Hematopoietic multipotent progenitor cell treated with erythropoietin and hydrocortisone succinate and interleukin-3 and kit ligand, for 8 days (in vitro differentiated cells): ENCODE measurements around the gene DUSP6.

Experiments used
- DNase-seq: peaks from one replicate; pipeline ENCODE4 v3.0.0-alpha.2; 2015

Gene DUSP6, protein sequence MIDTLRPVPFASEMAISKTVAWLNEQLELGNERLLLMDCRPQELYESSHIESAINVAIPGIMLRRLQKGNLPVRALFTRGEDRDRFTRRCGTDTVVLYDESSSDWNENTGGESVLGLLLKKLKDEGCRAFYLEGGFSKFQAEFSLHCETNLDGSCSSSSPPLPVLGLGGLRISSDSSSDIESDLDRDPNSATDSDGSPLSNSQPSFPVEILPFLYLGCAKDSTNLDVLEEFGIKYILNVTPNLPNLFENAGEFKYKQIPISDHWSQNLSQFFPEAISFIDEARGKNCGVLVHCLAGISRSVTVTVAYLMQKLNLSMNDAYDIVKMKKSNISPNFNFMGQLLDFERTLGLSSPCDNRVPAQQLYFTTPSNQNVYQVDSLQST

DNA sequence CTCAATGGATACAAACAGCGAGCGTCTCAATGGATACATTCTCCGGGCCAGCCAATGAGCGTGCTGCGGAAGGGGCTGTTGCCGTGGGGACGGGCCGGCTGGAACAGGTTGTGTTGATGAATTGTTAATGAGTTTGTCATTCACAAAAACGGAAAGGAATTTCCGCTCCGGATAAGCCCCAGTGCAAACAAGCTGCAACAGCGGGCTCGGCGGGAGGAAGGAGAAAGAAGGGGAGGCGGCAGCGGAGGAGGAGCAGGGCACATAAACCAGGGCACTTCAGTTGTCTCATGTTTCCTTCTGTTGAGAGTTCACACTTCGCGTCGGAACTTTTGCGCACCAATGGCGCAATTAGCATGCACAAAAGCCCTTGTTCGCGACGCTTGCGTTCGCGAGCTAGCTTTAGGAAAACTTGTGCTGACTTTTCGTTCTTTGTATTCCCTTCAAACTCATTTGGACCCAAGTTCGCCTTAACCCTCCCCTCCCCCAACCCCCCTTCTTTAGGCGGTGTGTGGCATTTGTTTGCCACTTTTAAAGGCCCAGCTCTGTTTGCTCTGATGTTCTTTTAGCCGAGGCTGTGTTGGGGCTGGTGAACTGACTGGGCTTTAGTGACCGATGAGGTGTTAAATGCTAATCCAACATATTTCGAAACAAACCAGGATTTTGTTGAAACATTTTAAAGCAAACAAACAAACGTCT lies at the start of gene DUSP6:
Gene DUSP6, minus strand, starts transcription at position 10 of the 696 bp plus-strand sequence. CDS start 462 bp downstream, outside the sequence.
- DNase-seq: peak; percentile 96

DNA sequence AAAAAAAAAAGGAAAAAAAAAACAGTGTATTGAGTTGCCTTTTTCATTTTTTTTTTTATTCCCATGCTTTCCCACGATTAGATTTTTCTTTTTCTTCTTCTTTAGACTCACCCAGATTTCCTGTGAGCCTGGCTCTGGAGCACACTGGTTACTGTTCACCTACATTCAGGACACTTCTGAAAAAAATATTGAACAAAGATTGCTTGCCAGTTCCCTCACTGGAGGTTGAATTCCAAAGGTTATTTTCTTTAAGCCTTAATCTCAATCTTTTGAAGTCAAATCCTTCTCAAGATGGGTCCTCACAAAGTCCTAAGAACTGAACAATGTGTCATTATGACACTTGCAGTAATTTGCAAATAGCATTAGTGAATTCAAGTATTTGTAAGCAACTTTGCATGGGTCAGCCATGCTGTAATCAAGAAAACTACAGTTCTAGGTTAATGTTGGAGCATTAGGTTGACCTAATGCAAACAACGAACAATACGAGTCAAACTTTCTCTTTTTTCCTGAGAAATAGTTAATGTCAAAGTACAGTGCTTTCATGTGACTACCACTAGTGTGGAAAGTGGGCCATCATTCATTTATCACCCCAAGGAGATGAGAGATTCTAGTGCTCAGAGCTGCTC lies 49.2 kb upstream of the DUSP6 start:
- no peak for DNase-seq

DNA sequence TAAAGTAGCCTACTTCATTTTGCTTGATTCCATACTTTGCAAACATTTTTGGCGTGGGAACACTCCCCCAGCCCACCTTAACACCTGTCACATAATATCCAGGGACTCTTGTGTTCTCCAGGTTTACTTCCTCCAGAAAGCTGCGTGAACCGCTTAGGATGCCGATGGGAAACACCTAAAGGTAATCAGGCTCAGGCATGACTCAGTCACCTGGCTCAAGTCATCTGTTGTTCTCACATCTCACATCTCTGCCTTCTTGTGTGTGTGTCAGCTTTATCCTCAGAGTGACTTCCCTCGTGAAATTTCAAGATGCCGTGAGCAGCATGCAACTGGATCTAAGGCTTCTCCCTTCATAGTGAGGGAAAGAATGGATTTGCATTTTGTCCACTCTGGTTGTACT lies 48.1 kb upstream of the DUSP6 start:
- DNase-seq: no peak

DNA sequence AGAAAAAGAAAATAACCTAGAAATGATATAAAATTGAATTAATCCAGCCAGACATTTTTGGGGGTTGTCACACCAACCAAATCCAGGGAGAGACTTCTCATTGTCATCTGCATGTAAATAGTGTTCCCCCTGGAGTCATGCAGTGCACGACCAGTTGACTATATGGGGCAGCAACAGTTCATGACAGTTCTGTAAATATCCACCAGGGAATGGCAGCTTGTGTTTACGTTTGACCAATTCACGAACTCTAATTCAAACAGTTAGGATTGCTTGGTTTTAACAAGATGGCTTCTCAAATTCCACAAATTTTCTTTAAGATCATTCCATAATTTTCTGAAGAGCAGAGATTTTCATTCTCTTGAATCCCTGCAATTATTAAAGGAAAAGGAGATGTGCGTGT lies 43.4 kb upstream of the DUSP6 start:
- no peak for DNase-seq

DNA sequence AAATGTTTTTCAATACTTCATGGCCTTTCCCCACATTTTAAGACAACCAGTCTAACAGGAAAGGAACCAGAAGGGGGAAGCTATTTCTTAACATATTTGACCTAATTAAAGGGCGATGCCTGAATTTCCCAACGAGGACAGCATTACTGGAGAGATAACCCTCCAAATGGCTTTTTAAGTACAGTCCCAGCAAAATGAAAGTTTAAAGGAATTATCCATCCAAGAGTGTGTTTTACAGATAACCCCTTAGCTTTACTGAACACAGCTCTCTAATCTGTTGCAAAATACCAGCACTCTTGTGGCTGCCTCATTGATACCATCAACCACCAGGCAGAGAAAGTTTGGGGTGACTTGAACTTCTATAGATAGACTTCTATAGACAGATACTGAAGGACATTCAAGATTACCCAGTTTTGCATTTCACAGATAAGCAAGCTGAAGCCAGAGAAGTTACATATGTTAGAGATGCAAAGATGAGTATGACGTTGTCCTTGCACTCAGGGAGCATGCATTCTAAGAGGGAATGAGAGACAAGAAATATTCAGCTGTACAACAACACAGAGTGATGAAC lies 41.3 kb upstream of the DUSP6 start:
- DNase-seq: peak; percentile 99

DNA sequence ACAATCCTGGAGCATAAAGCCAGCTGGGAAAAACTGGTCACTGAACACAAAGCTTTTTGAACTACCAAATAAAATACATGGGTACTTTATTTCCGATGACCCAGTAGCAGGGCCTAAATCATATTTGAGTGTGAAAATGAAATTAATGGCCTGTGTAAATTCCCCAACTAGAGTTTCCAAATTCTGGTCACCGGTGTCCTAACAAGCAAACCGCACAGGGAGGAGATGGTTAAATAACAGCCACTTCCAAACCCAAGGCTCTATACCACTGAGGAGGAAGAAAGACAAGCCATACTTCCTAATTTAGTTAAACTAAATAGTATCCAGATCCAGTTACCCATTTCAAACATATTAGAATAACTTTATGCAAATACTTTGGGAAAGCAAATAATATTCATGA lies 40.1 kb upstream of the DUSP6 start:
- no peak for DNase-seq

DNA sequence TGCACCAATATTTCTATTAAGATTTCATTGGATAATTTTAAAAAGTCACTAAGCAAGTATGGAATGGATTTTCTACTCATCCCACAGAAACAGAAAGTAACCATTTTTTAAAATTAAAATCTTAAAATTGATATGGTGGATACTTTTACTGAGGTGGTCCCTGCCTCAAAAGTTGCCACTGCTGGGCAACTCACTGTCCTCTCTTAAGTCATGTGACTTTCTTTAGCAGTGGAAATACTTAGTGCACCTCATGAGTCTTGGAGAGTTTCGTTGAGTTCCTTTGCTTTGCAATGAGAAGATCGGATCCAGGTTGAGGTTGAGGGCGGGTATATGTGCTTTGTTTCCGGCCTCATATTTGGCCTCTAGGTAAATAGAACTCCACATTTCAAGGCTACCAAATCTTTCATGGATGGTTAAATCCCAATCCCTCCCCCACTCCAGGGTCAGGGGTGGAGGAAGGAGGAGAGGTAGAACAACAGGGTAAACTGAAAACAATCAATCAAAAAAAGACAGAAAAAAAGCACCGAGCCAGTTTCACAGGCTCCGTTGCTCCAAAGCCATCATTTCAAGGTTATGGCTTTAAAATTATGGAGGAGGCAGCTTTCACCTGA lies 39.5 kb upstream of the DUSP6 start:
- no peak for DNase-seq

DNA sequence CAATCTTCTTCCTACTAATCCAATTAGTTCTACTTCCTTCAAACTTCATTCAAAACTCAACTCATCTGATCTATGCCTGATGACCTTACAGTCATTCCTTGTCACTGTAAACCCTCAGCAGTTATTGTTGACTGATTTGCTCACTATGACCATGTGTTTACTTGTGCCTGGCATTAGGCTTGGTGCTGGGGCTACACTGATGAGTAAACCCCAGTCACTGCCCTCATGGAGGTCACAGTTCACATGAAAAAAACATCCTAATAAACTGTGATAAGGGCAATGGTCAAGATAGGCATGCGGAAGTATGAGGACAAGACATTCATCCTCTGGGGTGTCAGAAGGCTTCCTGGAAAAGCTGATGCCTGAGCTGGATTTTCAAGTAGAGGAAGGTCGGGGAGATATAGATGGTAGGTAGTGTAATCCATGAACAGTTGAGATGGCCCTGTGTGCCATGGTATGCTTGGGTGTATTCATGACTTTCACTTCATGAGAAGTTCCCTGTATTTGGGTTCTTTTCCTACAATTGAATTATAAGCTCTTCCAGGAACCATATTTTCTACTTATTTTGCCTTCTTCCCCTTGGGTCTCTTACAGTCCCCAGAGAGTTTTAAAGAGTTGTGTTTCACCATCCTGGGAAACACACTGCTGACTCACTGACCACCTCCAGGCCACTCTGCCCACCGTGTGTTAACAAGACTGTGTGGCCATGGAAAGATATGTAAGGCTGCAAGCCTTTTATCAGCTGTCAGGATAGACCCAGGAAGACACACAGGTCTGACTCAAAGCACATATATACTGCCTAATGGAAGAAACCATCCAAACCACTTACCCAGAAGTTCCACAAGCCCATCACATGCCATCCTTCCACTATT lies 38.7 kb upstream of the DUSP6 start:
- DNase-seq: peak; percentile 46

DNA sequence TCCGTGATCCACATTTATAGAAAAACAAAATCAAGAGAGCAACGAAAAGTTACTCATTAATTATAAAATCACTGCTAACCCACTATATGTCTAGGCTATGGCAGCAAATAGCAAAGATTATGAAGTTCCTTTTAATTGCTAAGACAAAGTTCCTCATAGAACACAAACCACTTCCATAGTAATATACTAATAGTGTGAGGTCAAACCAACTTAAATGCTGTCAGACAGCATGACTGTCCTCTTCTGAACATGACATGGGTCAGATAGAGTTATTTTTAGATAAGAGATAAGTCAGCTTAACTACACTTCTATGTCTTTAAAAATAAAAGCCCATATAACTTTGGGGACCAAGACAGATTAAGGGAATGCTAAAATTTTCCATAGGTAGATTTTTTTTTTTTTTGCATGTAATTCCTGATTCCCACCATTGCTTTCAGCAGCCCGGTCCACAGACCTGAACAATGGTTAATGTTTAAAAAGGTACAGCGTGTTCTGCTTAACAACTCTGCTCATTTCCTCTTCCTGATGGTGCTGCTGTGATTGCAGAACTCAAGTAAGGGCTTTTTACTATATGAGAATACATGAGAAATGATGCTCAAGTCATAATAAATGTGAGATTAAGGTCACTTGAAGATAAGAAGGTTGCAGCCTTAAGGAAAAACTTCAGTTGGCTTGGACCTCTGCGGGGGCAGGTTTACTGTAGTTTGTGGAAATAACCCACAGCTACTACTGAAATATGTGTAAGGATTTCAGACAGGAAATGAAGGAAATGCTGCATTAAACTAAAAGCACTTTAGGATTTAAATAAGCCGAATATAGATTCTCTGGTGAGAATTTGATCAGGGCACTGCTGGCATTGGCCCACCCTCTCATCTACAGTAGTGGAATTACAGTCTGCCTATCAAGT lies 37.7 kb upstream of the DUSP6 start:
- no peak for DNase-seq

DNA sequence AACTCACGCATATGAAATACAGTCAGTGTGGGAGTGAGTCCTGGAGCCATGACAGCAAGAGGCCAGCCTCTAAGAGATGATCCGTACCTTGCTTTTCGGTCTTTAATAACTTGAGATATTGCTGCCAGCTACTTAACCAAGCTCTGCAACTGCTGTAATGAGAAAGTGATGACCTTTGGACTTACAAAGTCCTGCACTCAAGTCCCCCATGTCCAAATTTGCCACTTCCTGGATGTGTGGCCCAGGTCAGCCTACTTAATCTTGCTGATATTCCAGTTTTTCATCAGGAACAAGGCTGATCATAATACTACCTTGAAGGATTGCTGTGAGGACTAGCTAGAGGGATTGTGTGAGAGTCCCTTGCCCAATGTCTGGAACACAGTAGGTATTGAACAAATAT lies 33.8 kb upstream of the DUSP6 start:
- DNase-seq: no peak

DNA sequence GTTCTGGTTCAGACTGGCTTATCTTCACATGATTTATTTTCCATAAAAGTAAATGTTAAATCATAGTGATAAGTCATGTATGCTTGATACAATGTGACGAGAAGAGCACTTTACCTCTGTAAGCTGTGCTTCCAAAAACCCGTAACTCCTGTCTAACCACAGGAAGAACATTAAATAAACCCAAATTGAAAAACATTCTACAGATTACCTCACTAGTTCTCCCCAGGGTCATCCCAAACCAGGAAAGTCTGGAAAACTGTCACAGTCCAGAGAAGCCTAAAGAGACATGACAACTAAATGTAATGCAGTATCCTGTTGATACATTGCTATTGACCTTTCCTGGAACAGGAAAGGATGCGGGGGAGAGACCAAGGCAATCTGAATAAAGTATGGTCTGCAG lies 32.5 kb upstream of the DUSP6 start:
- no peak for DNase-seq

DNA sequence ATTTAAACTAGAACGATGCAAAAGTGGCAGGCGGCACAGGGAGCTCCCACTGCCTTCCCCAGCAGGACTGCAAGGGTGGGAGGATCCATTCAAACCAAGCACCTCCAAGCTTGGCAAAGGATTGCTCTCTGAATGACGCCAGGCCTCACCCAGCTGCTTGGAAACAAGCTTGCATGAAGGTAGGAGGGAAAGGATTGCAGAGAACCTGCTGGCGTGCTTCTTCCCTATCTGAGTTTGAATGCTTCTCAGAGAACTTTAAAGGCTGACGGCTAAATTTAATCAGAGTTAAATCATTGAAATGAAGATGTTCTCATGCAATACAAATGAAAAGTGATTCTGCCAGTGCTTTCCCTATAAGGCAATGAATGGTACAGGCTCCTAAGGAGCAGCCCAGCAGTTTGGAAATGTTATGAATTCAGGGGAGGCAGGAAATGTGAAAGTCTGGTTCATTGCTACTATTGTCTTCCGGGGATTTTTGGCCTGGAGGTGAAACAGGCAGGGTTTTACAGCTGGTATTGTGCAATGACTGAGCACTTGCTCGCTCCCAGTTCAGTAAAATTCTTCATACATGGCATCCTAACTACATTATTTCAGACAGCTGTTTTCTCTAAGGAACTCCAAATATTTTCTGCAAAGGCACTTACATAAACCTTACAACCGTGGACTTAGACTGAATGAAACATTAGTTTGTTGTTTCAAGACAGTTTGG lies 31.9 kb upstream of the DUSP6 start:
- no peak for DNase-seq

DNA sequence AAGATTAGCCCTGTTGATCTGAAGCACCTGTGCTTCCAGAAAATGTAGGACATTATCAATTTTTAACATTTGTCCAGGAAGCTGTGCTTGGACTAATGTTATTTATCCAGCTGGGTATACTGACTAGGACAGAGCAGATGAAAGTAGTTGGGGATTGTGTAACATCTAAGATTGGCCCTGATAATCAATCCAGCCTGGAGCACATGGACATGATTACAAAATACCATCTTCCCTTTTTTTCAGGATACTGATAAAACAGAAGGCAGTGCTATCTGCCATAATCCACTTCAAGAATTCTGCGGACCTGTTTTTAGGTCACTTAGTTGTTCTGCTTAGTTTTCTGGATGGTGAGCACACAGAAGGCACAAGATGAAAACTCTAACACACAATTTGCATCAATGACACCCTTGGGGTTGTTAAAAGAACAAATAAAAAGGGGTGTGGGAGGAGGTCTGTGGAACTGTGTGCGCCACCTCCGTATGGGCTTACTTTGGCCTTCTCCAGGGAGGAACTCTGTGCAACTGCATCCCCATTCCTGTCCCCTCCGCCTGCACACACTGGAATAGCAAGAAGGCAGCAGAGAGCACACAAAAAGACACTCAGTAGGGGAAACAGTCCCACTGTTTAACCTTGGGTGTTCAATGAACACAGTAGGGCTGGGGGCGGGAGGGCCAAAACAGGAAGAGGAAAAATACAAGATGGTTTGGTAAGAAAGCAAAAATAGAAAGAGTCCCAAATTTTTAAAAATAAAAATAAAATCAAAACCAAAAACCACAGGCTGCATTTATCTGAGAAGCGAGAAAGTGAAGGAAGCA lies 31.1 kb upstream of the DUSP6 start:
- no peak for DNase-seq

DNA sequence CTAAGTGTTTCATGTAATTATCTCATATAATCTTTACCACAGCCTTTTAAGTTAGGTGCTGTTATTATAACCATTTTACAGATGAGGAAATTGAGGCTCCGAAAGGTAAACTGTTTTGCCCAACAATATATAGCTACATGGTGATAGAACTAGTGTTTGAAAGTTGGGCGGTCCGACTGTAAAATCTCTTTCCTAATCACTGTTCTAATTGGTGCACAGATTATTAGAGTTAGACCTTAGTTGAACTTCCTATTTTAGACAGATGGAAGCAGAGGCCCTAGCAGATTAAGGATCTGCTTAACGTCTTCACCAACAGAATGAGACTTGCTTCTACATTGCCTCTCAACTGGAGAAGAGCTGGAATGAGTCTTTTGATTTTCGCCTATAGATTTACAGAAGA lies 30.0 kb upstream of the DUSP6 start:
- DNase-seq: no peak

DNA sequence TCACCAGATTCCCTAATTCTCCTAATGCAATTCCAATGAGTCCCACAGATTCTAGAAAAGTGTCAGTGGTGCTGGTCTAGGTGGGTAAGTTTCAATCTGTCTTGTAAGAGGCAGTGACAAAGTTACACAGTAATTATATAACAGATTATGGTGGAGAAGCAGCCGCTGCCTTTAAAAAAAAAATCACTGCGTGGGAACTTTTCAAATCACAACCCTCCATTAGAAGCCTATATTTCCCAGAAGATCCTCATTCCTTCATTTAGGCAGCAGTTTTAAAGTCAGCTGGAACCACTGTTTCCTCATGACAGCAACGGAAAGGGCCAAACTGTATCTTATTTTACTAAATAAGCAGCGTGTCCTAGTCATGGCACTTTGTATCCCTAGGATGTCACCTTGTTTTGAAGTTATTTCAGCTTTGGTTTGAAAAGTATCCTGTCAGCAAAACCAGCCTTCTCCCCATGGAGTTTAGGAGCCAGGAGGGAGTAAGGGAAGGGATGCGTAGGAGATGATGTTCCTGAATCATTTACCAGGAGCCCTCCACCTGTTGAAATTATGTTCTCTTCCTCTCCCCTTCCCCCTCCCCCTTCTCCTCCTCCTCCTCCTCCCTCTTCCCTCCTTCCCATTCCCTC lies 27.7 kb upstream of the DUSP6 start:
- DNase-seq: no peak

DNA sequence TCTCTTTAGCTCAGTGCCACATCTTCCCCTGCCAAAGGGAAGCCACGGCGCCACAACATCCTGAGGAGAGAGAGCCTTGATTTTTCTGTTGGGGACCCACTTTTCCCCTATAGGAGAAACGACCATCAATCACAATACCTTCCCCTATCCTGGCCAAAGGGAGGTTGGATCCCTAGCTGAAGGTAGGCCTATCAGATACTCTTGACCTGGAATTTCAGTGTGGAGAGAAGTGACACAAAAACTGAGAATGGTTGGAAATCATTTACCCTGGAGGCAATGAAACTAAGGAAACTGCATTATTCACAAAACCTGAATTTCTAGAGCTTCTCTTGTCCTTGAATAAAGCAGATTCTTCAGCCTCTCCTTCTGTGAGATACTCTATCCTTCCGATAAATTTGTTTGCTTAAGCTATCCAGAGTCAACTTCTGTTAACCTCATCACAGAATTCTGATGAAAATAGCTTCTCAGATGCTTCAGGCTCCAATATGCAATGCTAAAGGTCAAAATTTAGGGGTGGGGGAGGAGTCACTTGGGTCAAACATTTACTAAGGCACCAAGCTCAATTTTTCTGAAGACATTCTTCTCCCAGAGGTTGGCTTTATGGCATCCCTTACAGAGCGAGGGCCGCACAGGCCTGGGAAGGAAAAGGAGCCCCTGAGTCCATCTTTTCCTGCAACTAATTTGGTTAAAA lies 27.0 kb upstream of the DUSP6 start:
- DNase-seq: no peak

DNA sequence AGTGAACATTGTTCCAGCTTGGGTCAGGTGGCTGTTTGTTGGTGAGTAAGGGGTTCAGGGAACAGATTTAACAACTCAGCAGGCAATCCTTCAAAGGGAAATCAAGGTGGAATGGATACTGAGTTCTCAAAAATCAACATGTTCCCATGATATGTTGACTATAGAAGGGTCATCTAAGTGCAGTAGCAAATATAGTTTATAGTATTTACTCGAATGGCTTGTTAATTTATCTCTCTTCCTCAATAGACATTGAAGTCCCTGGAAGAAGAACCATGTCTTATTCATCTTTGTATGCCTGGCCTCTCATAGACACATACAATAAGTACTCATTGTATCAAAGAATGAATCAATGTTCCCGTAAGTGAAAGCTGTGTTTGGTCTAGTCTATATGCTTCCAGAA lies 24.5 kb upstream of the DUSP6 start:
- DNase-seq: no peak

DNA sequence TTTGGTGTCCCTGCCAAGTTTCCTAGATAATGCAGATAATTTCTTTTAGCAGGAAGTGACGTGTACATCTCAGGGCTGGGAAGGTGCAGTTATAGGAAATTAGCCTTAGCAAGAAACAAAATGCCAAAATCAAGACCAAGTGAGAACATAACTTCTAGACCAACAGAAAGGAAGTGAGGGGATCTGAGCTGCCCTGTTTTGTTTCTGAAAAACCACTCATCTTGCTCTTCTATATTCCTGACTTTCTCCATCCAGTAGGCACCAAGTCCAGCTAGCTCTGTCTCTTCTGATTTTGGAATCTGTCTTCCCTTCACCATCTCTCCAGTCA lies 23.9 kb upstream of the DUSP6 start:
- DNase-seq: no peak
